Right ventricle myocardium inferior (tissue), 1 donor: ENCODE measurements around the gene RASA4B. TPM values are rescaled to one million over a fixed set of nuclear protein-coding genes. Genes with fewer than 3 reads are reported as not detected.
A peak's percentile ranks its signal among the peaks of the same experiment; 100 is the strongest.

Source experiments
- ATAC-seq: fragments of 200-7000 bp; cut with Tn5 transposase; one replicate; pipeline ENCODE4 v1.9.1; 2020; ENCODE audit warnings: mild to moderate bottlenecking, moderate library complexity
- DNase-seq: peaks from one replicate; pipeline ENCODE4 v3.0.0; 2021; ENCODE audit errors: missing footprints
- intact Hi-C: fragments of 100-400 bp; cut with DNase I; formaldehyde crosslinking; loops from one replicate; pipeline ENCODE4 v1.11.0; 2022
- microRNA-seq: library from miRNA; unstranded; fragments of <30 nt; microRNA quantifications from one replicate; pipeline ENCODE4 v1.2.0, GENCODE V29; 2020
- total RNA-seq: library from RNA; stranded (reverse); fragmentation: NEBNext Ultra II Directional; extraction: Animal tissue kit (Norgen Biotek cat#: 25700); gene quantifications from one replicate; pipeline ENCODE4 v1.2.1, GENCODE V29; 2021
- donor health status: DM: no; HTN: yes; CAD: no; lungs with severe emphysema.

The RASA4B gene
- total RNA-seq, 1 donor from 2014 or later = 7.8 TPM

GRCh38 chr7:102439963-102440795 lies 77.4 kb downstream of the RASA4B start:
- intact Hi-C loops = no loop called here

GRCh38 chr7:102436118-102436517 lies 81.5 kb downstream of the RASA4B start:
- intact Hi-C loops = no loop called here
- ATAC-seq (no peak), DNase-seq (no peak)

More at GRCh38 chr7:102439963-102440795, 77.4 kb downstream of the RASA4B start:
- ATAC-seq (peak; percentile 31), DNase-seq (no peak)

GRCh38 chr7:102434039-102434486 lies 83.5 kb downstream of the RASA4B start:
- intact Hi-C loops = no loop called here
- ATAC-seq = peak; percentile 6
- no peak for DNase-seq

GRCh38 chr7:102433219-102434038 lies 84.1 kb downstream of the RASA4B start, which contains the start of gene ORAI2:
ORAI2 (plus strand) TSS chr7:102433575; CDS start chr7:102438957, 5,382 bp downstream.
- DNase-seq (peak; percentile 93), ATAC-seq (peak; percentile 77)
- intact Hi-C loops = no loop called here

Small RNA genes lying within 50 kb of the gene (microRNA-seq; reads per million reads assigned to microRNA genes)
- gene MIR4467 = not detected
- gene MIR5090 = not detected

Other genes starting within 250 kb of the RASA4B start
- gene SH2B2, start 230.9 kb downstream of the RASA4B start, total RNA-seq = 1.2 TPM
- gene SPDYE6, start 161.3 kb downstream of the RASA4B start, total RNA-seq = not detected
- gene PRKRIP1, start 121.4 kb downstream of the RASA4B start, total RNA-seq = 10.6 TPM
- 3.0 TPM for gene ORAI2, start 84.2 kb downstream of the RASA4B start, total RNA-seq
- 5.8 TPM for gene ALKBH4, start 52.9 kb downstream of the RASA4B start, total RNA-seq
- gene LRWD1, start 52.8 kb downstream of the RASA4B start, total RNA-seq = 10.0 TPM
- gene POLR2J, start 38.9 kb downstream of the RASA4B start, total RNA-seq = 49.0 TPM
- 2.8 TPM for gene UPK3BL2, start 25.9 kb upstream of the RASA4B start, total RNA-seq
- not detected for gene SPDYE2, start 33.4 kb upstream of the RASA4B start, total RNA-seq
- 8.3 TPM for gene POLR2J3, start 54.8 kb upstream of the RASA4B start, total RNA-seq
- gene RASA4, start 99.0 kb upstream of the RASA4B start, total RNA-seq = 17.1 TPM
- 8.4 TPM for gene UPK3BL1, start 125.0 kb upstream of the RASA4B start, total RNA-seq
- gene SPDYE2B, start 132.5 kb upstream of the RASA4B start, total RNA-seq = not detected
- gene POLR2J2, start 153.9 kb upstream of the RASA4B start, total RNA-seq = 4.6 TPM
- 8.0 TPM for gene FAM185A, start 231.2 kb upstream of the RASA4B start, total RNA-seq